Suprapubic skin (tissue), 4 donors: ENCODE measurements around the gene DNAH12. TPM values are rescaled to one million over a fixed set of nuclear protein-coding genes. Genes with fewer than 3 reads are reported as not detected.
"Not testable (repeated sequence)": the region's sequence is repeated elsewhere in the genome, so short reads cannot be mapped to it uniquely, and the experiment has no call there.

Experiments used
- DNase-seq, 2 donors: peaks; one replicate each; pipeline ENCODE4 v3.0.0-alpha.2; 2019; ENCODE audit warnings: low spot score in 2 of 2
- H3K27ac ChIP-seq: fragments of 200-600 bp; sonication (generic); one replicate; pipeline ENCODE4 v1.5.1; 2019
- H3K27me3 ChIP-seq: fragments of 200-600 bp; sonication (generic); one replicate; pipeline ENCODE4 v1.5.1; 2019
- H3K36me3 ChIP-seq: fragments of 200-600 bp; sonication (generic); one replicate; pipeline ENCODE4 v1.5.1; 2019
- H3K4me1 ChIP-seq: fragments of 200-600 bp; sonication (generic); one replicate; pipeline ENCODE4 v1.5.1; 2019
- H3K4me3 ChIP-seq: fragments of 200-600 bp; sonication (generic); one replicate; pipeline ENCODE4 v1.5.1; 2019; ENCODE audit warnings: mild to moderate bottlenecking
- H3K9me3 ChIP-seq: fragments of 200-600 bp; sonication (generic); one replicate; pipeline ENCODE4 v1.5.1; 2019
- CTCF ChIP-seq, 2 donors: fragments of 200-600 bp in 1 of 2; fragments of 450-650 bp in 1 of 2; sonication (generic) in 1 of 2; IDR thresholded peaks; one replicate each; pipeline ENCODE4 v1.5.1; 2016 to 2019; ENCODE audit warnings: antibody characterized with exemption in 2 of 2, mild to moderate bottlenecking in 1 of 2, moderate library complexity in 1 of 2
- EP300 ChIP-seq: sonication (generic); formaldehyde crosslinking; IDR thresholded peaks from one replicate; pipeline ENCODE4 v1.6.1; 2017; ENCODE audit warnings: antibody characterized with exemption
- POLR2A ChIP-seq, 2 donors: fragments of 450-650 bp; IDR thresholded peaks; one replicate each; pipeline ENCODE4 v1.6.1; 2017; ENCODE audit warnings: antibody characterized with exemption in 2 of 2, mild to moderate bottlenecking in 2 of 2, moderate library complexity in 2 of 2
- POLR2AphosphoS5 ChIP-seq, 3 donors: sonication (generic); formaldehyde crosslinking; IDR thresholded peaks; one replicate each; pipeline ENCODE4 v1.6.1; 2017; ENCODE audit warnings: antibody characterized with exemption in 3 of 3
- WGBS: methylation state at CpG from one replicate; pipeline ENCODE4 v1.1.5; 2018; 5-methylcytosine and 5-hydroxymethylcytosine counted together
- total RNA-seq, 4 donors: library from RNA; depleted of rRNA; stranded (reverse); fragments of >200 nt; gene quantifications; one replicate each; pipeline ENCODE4 v1.1.0, GENCODE V29; 2016

DNAH12 gene
- total RNA-seq, 4 donors from 2014 or later: 0.73 TPM; not detected in 3

- H3K36me3 ChIP-seq: no peaks in the 10 kb centered on the region
- H3K27me3 ChIP-seq: no peaks in the 10 kb centered on the region
- WGBS: 76% methylated on average over 1 of the region's 1 CpG
- H3K4me3 ChIP-seq: no peak overlapping the region
- no peaks in the 10 kb centered on the region for H3K4me1 ChIP-seq
- no peak for DNase-seq
- no peaks in the 10 kb centered on the region for H3K9me3 ChIP-seq
- TF ChIP-seq POLR2AphosphoS5 (IDR thresholded peaks at IDR 0.05) (no peak), POLR2A (IDR thresholded peaks at IDR 0.05) (no peak), EP300 (no peak), CTCF (IDR thresholded peaks at IDR 0.05) (no peak)
- no peak overlapping the region for H3K27ac ChIP-seq
These were observed 59.6 kb downstream of the DNAH12 start for GRCh38 chr3:57484563-57484962.

- WGBS: 96% methylated on average over 13 of the region's 13 CpGs
- not testable (repeated sequence) for H3K4me3 ChIP-seq, H3K4me1 ChIP-seq, H3K27ac ChIP-seq, DNase-seq, H3K36me3 ChIP-seq, H3K27me3 ChIP-seq, H3K9me3 ChIP-seq
These were observed 67.0 kb downstream of the DNAH12 start for GRCh38 chr3:57477193-57477592.

DNA sequence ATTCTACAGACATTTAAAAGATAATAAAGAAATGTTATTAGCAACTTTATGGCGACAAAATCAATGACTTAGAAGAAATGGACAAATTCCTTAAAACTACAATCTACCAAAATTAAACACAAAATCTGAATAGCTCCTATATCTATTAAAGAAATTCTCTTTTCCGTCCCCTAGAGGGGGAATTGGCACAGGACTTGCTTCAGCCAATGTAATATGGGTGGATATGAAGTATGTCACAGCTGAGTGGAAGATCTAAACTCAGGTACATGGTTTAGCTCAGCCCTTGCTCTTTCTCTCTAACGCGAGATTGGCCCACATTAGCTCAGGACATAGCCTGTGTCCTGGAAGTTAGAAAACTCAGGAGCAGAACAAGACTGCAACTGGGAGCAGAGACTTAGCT lies 79.3 kb downstream of the DNAH12 start:
- DNase-seq: no peak
- Histone ChIP-seq H3K36me3 (no peaks in the 10 kb centered on the region), H3K4me3 (no peak overlapping the region), H3K27ac (no peak overlapping the region), H3K9me3 (no peaks in the 10 kb centered on the region), H3K4me1 (no peaks in the 10 kb centered on the region), H3K27me3 (no peaks in the 10 kb centered on the region)
- TF ChIP-seq EP300 (no peak), POLR2A (IDR thresholded peaks at IDR 0.05) (no peak), POLR2AphosphoS5 (IDR thresholded peaks at IDR 0.05) (no peak), CTCF (IDR thresholded peaks at IDR 0.05) (no peak)
- WGBS: 80% methylated on average over 4 of the region's 4 CpGs

- H3K27me3 ChIP-seq: no peaks in the 10 kb centered on the region
- 81% methylated on average over 3 of the region's 3 CpGs for WGBS
- TF ChIP-seq POLR2A (IDR thresholded peaks at IDR 0.05) (no peak), POLR2AphosphoS5 (IDR thresholded peaks at IDR 0.05) (no peak), CTCF (IDR thresholded peaks at IDR 0.05) (no peak), EP300 (no peak)
- DNase-seq: no peak
- no peak overlapping the region for H3K4me3 ChIP-seq
- no peaks in the 10 kb centered on the region for H3K36me3 ChIP-seq
- no peaks in the 10 kb centered on the region for H3K4me1 ChIP-seq
- no peak overlapping the region for H3K27ac ChIP-seq
- H3K9me3 ChIP-seq: no peaks in the 10 kb centered on the region
These were observed 80.1 kb downstream of the DNAH12 start for GRCh38 chr3:57464011-57464410.

- WGBS: 85% methylated on average over 14 of the region's 14 CpGs
- DNase-seq: no peak
- no peaks in the 10 kb centered on the region for H3K36me3 ChIP-seq
- no peak overlapping the region for H3K27ac ChIP-seq
- no peak overlapping the region for H3K4me3 ChIP-seq
- peaks cover 5% of the 10 kb centered on the region for H3K4me1 ChIP-seq
- no peak for TF ChIP-seq POLR2AphosphoS5 (IDR thresholded peaks at IDR 0.05)
- no peak for TF ChIP-seq EP300
- TF ChIP-seq POLR2A (IDR thresholded peaks at IDR 0.05): no peak
- no peak for TF ChIP-seq CTCF (IDR thresholded peaks at IDR 0.05)
- H3K27me3 ChIP-seq: no peaks in the 10 kb centered on the region
- H3K9me3 ChIP-seq: no peaks in the 10 kb centered on the region
These were observed 92.8 kb downstream of the DNAH12 start for GRCh38 chr3:57451150-57451846.

GRCh38 chr3:57449276-57449847 lies 94.8 kb downstream of the DNAH12 start:
- not testable (repeated sequence) for H3K4me3 ChIP-seq, H3K27me3 ChIP-seq, H3K9me3 ChIP-seq, H3K27ac ChIP-seq, H3K4me1 ChIP-seq, DNase-seq, H3K36me3 ChIP-seq
- 95% methylated on average over 4 of the region's 33 CpGs for WGBS

- DNase-seq, H3K9me3 ChIP-seq, H3K4me3 ChIP-seq, H3K4me1 ChIP-seq, H3K36me3 ChIP-seq, H3K27ac ChIP-seq, H3K27me3 ChIP-seq: not testable (repeated sequence)
- 77% methylated on average over 5 of the region's 5 CpGs for WGBS
These were observed 95.7 kb downstream of the DNAH12 start for GRCh38 chr3:57448489-57448888.
